ENCODE data around the gene THAP3. TPM values are rescaled to one million over a fixed set of nuclear protein-coding genes. Genes with fewer than 3 reads are reported as not detected.
"Not testable (repeated sequence)": the region's sequence is repeated elsewhere in the genome, so short reads cannot be mapped to it uniquely, and the experiment has no call there.

Gene THAP3
- total and polyA plus RNA-seq, 7 donors: 12.6 to 30.6 (median 22.7) TPM

GRCh38 chr1:6657138-6657537, 32.5 kb downstream of the THAP3 start:
- Histone ChIP-seq H3K4me3 (no peak overlapping the region), H3K27me3 (no peaks in the 10 kb centered on the region), H3K36me3 (peaks cover 0 to 20% (median 15%) of the 10 kb centered on the region in 4 donors), H3K9me3 (no peaks in the 10 kb centered on the region), H3K4me1 (no peaks in the 10 kb centered on the region), H3K27ac (no peak overlapping the region)
- 93 to 95% methylated on average over 6 of the region's 6 CpGs for WGBS, 2 donors
- no peak for DNase-seq
- no peak for TF ChIP-seq CTCF (IDR thresholded peaks at IDR 0.05)
- no peak for TF ChIP-seq EP300 (IDR thresholded peaks at IDR 0.05)
- no peak for TF ChIP-seq POLR2A (IDR thresholded peaks at IDR 0.05)
- no peak for TF ChIP-seq POLR2AphosphoS5 (IDR thresholded peaks at IDR 0.05)
- intact Hi-C loops (cut with DNase I): no loop called here

GRCh38 chr1:6658359-6659060, 33.8 kb downstream of the THAP3 start:
- 38 to 77% methylated on average over 5 of the region's 5 CpGs for WGBS, 2 donors
- no peak for TF ChIP-seq EP300 (IDR thresholded peaks at IDR 0.05)
- no peak for TF ChIP-seq POLR2A (IDR thresholded peaks at IDR 0.05)
- no peak for TF ChIP-seq POLR2AphosphoS5 (IDR thresholded peaks at IDR 0.05)
- no peak for TF ChIP-seq CTCF (IDR thresholded peaks at IDR 0.05)
- H3K27me3 ChIP-seq: no peaks in the 10 kb centered on the region
- H3K4me3 ChIP-seq: no peak overlapping the region
- intact Hi-C loops (cut with DNase I): no loop called here
- no peak overlapping the region for H3K27ac ChIP-seq
- peaks cover 0 to 7% (median 4%) of the 10 kb centered on the region in 4 donors for H3K36me3 ChIP-seq
- no peaks in the 10 kb centered on the region for H3K9me3 ChIP-seq
- no peak for DNase-seq
- no peaks in the 10 kb centered on the region for H3K4me1 ChIP-seq

DNA sequence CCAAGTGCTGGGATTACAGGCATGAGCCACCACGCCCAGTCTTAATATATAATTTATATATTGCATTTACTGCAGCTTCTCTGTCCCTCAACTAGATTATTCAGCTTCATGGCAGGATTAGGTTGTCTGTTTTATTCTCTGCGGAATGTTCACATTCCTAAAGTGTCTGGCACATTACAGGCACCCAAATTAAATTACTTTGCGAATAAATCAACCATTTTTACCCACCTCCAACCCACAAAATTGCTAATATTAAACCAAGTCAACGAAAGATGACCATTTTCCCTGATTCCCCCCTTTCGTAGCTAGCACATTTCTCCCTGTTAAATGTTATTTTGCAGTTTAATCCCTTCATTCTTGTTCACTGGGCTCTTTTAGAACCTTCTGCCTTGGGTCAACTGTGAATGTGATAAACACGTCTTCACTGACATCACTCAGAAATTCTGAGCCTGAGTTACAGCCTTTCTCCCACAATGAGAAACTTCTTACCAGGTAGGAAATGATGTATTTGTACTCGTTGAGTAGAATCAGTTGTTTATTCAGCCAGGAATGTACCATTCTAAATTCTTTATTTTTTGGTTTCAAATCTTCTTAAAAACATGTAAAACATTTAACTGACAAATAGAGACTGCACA, 35.9 kb downstream of the THAP3 start:
- H3K9me3 ChIP-seq: no peaks in the 10 kb centered on the region
- TF ChIP-seq CTCF (IDR thresholded peaks at IDR 0.05) (no peak), POLR2A (IDR thresholded peaks at IDR 0.05) (no peak), EP300 (IDR thresholded peaks at IDR 0.05) (no peak), POLR2AphosphoS5 (IDR thresholded peaks at IDR 0.05) (no peak)
- DNase-seq: no peak
- no peak overlapping the region for H3K4me3 ChIP-seq
- peaks cover 0 to 9% (median 0%) of the 10 kb centered on the region in 4 donors for H3K36me3 ChIP-seq
- intact Hi-C loops (cut with DNase I): no loop called here
- H3K4me1 ChIP-seq: no peaks in the 10 kb centered on the region
- WGBS, 2 donors: 80 to 89% methylated on average over 7 of the region's 7 CpGs
- no peaks in the 10 kb centered on the region for H3K27me3 ChIP-seq
- no peak overlapping the region for H3K27ac ChIP-seq

DNA sequence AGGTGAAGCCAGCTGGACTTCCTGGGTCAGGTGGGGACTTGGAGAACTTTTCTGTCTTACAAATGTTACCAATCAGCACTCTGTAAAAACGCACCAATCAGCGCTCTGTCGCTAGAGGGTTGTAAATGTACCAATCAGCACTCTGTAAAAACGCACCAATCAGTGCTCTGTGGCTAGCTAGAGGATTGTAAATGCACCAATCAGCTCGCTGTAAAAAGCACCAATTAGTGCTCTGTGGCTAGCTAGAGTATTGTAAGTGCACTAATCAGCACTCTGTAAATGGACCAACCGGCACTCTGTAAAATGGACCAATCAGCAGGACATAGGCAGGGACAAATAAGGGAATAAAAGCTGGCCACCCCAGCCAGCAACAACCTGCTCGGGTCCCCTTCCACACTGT, 37.8 kb downstream of the THAP3 start:
- H3K4me1 ChIP-seq; H3K27me3 ChIP-seq; intact Hi-C loops (cut with DNase I); H3K9me3 ChIP-seq; DNase-seq; H3K4me3 ChIP-seq; H3K27ac ChIP-seq: not testable (repeated sequence)
- WGBS, 2 donors: 98% methylated on average over 7 of the region's 7 CpGs
- peaks cover 9 to 28% (median 11%) of the 10 kb centered on the region in 4 donors for H3K36me3 ChIP-seq

GRCh38 chr1:6666696-6667095, 42.0 kb downstream of the THAP3 start:
- Histone ChIP-seq H3K27me3 (no peaks in the 10 kb centered on the region), H3K4me3 (no peak overlapping the region), H3K27ac (no peak overlapping the region), H3K9me3 (no peaks in the 10 kb centered on the region), H3K36me3 (peaks cover 11 to 31% (median 12%) of the 10 kb centered on the region in 4 donors), H3K4me1 (peaks cover 0 to 3% (median under 1%) of the 10 kb centered on the region in 4 donors)
- 87 to 95% methylated on average over 5 of the region's 5 CpGs for WGBS, 2 donors
- TF ChIP-seq POLR2A (IDR thresholded peaks at IDR 0.05) (no peak), EP300 (IDR thresholded peaks at IDR 0.05) (no peak), POLR2AphosphoS5 (IDR thresholded peaks at IDR 0.05) (no peak), CTCF (IDR thresholded peaks at IDR 0.05) (no peak)
- DNase-seq: no peak
- intact Hi-C loops (cut with DNase I): no loop called here
